GM12872 (cell line): Measurements from ENCODE around the gene CENPC.

Experiments used
- TF ChIP-seq, protein P1 (sequence below): IDR thresholded peaks from 3 replicates; pipeline ENCODE4 v1.5.1; 2011; ENCODE audit warnings: low read depth, mild to moderate bottlenecking, low read length, moderate library complexity; ENCODE audit not compliant: insufficient read depth

Gene CENPC

DNA sequence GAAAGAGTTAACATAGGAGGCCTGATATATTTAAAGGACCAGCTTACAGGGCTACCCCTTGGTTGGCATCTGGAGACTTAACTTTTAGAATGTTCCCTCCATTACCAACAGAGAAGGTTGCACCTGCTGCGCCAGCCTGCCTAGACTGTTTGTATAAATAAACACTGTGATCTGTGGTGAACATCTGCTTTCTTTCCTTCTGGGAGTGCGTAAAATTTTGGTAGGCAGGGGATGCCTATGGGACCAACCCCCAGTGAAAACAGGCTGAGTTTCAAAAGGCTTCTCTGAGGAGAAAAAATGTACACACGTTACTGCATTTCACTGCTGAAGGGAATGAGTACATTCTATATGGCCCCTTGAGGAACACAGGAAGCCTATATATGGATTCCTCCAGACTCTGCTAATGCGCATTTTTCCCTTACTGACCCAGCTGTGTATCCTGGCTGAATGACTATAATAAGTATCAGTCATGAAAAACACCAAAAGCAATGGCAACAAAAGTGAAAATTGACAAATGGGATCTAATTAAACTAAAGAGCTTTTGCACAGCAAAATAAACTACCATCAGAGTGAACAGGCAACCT lies 13.8 kb downstream of the CENPC start:
- TF ChIP-seq, protein P1, sequence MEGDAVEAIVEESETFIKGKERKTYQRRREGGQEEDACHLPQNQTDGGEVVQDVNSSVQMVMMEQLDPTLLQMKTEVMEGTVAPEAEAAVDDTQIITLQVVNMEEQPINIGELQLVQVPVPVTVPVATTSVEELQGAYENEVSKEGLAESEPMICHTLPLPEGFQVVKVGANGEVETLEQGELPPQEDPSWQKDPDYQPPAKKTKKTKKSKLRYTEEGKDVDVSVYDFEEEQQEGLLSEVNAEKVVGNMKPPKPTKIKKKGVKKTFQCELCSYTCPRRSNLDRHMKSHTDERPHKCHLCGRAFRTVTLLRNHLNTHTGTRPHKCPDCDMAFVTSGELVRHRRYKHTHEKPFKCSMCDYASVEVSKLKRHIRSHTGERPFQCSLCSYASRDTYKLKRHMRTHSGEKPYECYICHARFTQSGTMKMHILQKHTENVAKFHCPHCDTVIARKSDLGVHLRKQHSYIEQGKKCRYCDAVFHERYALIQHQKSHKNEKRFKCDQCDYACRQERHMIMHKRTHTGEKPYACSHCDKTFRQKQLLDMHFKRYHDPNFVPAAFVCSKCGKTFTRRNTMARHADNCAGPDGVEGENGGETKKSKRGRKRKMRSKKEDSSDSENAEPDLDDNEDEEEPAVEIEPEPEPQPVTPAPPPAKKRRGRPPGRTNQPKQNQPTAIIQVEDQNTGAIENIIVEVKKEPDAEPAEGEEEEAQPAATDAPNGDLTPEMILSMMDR = no peak

GRCh38 chr4:67522851-67523671 lies 22.2 kb downstream of the CENPC start:
- TF ChIP-seq, protein P1 = no peak

DNA sequence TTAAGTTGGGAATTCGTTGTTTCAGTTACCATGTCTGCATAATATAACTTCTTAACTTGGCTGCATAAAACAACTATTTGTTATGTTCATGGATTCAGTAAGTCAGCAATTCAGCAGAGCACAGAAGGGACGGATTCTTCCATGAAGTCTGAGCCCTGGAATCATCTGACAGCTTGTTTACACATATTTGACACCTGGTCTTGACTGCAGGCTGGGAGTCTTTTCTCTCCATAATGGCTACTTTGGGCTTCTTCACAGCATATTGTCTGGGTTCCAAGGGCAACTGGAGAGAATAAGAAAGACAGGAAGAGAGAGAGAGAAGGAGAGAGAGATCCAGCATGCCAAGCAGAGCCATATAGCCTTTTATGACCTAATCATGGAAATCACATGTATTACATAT lies 23.1 kb downstream of the CENPC start:
- TF ChIP-seq, protein P1 = no peak

GRCh38 chr4:67521506-67521905 lies 23.8 kb downstream of the CENPC start:
- TF ChIP-seq, protein P1 = no peak

DNA sequence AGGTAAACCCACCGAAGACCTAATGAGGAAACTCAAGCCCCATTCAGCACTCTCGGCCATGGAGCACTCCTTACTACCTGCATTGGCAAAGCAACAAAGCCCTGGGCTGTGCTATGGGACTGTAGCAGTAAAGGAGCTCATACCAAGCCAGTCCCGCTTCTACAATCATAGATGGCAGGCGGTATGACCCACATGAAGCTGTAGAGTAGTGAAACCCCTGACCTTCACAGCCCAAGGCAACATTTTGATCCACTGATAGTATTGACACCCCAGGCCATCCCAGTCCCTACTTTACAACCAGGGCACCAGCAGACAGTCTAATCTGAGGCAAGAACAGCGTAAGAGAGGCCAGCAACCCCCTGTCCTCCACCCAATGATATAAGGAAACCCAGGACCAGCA lies 25.2 kb downstream of the CENPC start:
- TF ChIP-seq, protein P1 = no peak

- TF ChIP-seq, protein P1 = no peak
Measured at GRCh38 chr4:67512501-67512900, 32.8 kb downstream of the CENPC start.

DNA sequence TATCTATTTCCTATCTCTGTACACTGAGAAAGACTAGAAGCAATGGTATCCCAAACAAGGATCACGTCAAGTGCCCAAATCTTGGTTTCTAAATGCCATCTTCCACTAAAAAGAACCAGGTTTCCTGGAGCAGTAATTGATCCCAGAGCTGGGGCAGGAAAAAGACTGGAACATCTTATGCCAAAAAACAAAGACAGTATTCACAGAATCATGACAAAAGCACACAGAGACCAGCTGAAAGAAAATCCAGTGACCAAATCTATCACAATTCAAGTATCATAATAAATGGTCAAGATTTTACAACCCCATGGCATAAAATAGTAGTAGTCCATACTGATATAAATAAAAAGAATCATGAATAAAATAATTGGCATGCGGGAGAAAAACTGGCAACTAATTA lies 44.9 kb downstream of the CENPC start:
- TF ChIP-seq, protein P1 = no peak
